ENCODE measurements around the gene SHCBP1L.
A peak's percentile ranks its signal among the peaks of the same experiment; 100 is the strongest.

The SHCBP1L gene

GRCh38 chr1:182890927-182891610 is 61.9 kb downstream of the SHCBP1L start:
- Histone ChIP-seq H3K4me3 (no peak overlapping the region), H3K27ac (no peak overlapping the region), H3K36me3 (ENCODE audit: insufficient read depth, low read length) (peaks cover 40% of the 10 kb centered on the region), H3K9ac (ENCODE audit: insufficient read length) (no peak overlapping the region), H3K9me3 (ENCODE audit: low read depth, low read length) (no peaks in the 10 kb centered on the region)
- TF ChIP-seq POLR2AphosphoS5 (IDR thresholded peaks at IDR 0.05; ENCODE audit: borderline replicate concordance, low read depth, low read length) (no peak), EZH2 (IDR thresholded peaks at IDR 0.05) (no peak), FOXP2 (optimal IDR thresholded peaks at IDR 0.05; ENCODE audit: control extremely low read depth, extremely low read length, insufficient read depth) (no peak)
- no peak for DNase-seq (ENCODE audit: low read depth, low spot score)

DNA sequence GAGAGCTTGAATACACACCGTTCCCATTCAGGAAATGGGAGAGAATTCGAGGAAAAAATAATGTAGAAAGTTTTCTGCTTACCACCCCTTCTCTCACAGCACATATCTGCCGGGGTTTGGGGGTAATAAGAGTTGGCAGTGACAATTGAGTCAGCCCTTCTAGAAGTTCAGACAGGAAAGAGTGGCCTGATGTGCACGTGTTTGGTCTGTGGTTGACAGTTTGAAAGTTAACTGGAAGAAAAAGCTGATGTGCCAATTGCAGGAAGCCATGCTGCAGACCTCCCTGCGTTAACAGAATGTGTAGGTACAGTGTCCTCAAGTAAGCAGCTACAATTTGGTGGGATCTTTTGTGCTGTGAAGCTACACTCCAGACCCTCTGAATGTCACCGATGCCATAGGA is 63.0 kb downstream of the SHCBP1L start:
- H3K9ac ChIP-seq (ENCODE audit: insufficient read length), result no peak overlapping the region
- no peaks in the 10 kb centered on the region for H3K9me3 ChIP-seq (ENCODE audit: low read depth, low read length)
- peak overlapping the region; percentile 61 for H3K27ac ChIP-seq
- H3K36me3 ChIP-seq (ENCODE audit: insufficient read depth, low read length), result peaks cover 50% of the 10 kb centered on the region
- no peak overlapping the region for H3K4me3 ChIP-seq
- no peak for TF ChIP-seq FOXP2 (optimal IDR thresholded peaks at IDR 0.05; ENCODE audit: control extremely low read depth, extremely low read length, insufficient read depth)
- no peak for TF ChIP-seq EZH2 (IDR thresholded peaks at IDR 0.05)
- no peak for TF ChIP-seq POLR2AphosphoS5 (IDR thresholded peaks at IDR 0.05; ENCODE audit: borderline replicate concordance, low read depth, low read length)
- DNase-seq (ENCODE audit: low read depth, low spot score), result no peak

GRCh38 chr1:182888736-182889531 is 64.0 kb downstream of the SHCBP1L start:
- Histone ChIP-seq H3K9me3 (ENCODE audit: low read depth, low read length) (no peaks in the 10 kb centered on the region), H3K9ac (ENCODE audit: insufficient read length) (no peak overlapping the region), H3K4me3 (no peak overlapping the region), H3K36me3 (ENCODE audit: insufficient read depth, low read length) (peaks cover 60% of the 10 kb centered on the region), H3K27ac (peak overlapping the region; percentile 62; the same call in 1 of the 2 replicates)
- TF ChIP-seq POLR2AphosphoS5 (IDR thresholded peaks at IDR 0.05; ENCODE audit: borderline replicate concordance, low read depth, low read length) (peak; percentile 44), FOXP2 (optimal IDR thresholded peaks at IDR 0.05; ENCODE audit: control extremely low read depth, extremely low read length, insufficient read depth) (no peak)
- DNase-seq (ENCODE audit: low read depth, low spot score), result no peak

DNA sequence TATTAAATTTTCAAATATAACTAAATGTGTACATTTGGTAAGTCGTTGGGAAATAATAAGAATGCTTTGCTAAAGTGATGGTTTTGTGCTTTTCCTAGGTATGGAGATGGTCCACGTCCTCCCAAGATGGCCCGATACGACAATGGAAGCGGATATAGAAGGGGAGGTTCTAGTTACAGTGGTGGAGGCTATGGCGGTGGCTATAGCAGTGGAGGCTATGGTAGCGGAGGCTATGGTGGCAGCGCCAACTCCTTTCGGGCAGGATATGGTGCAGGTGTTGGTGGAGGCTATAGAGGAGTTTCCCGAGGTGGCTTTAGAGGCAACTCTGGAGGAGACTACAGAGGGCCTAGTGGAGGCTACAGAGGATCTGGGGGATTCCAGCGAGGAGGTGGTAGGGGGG is 66.0 kb downstream of the SHCBP1L start:
- DNase-seq (ENCODE audit: low read depth, low spot score), result no peak
- Histone ChIP-seq H3K27ac (no peak overlapping the region), H3K4me3 (no peak overlapping the region), H3K36me3 (ENCODE audit: insufficient read depth, low read length) (peaks cover 79% of the 10 kb centered on the region), H3K9me3 (ENCODE audit: low read depth, low read length) (no peaks in the 10 kb centered on the region), H3K9ac (ENCODE audit: insufficient read length) (no peak overlapping the region)
- TF ChIP-seq EZH2 (IDR thresholded peaks at IDR 0.05) (no peak), POLR2AphosphoS5 (IDR thresholded peaks at IDR 0.05; ENCODE audit: borderline replicate concordance, low read depth, low read length) (no peak), FOXP2 (optimal IDR thresholded peaks at IDR 0.05; ENCODE audit: control extremely low read depth, extremely low read length, insufficient read depth) (no peak)

GRCh38 chr1:182885591-182885990 is 67.4 kb downstream of the SHCBP1L start:
- no peak for TF ChIP-seq FOXP2 (optimal IDR thresholded peaks at IDR 0.05; ENCODE audit: control extremely low read depth, extremely low read length, insufficient read depth)
- no peak for TF ChIP-seq POLR2AphosphoS5 (IDR thresholded peaks at IDR 0.05; ENCODE audit: borderline replicate concordance, low read depth, low read length)
- no peak for TF ChIP-seq EZH2 (IDR thresholded peaks at IDR 0.05)
- Histone ChIP-seq H3K9ac (ENCODE audit: insufficient read length) (no peak overlapping the region), H3K27ac (no peak overlapping the region), H3K9me3 (ENCODE audit: low read depth, low read length) (no peaks in the 10 kb centered on the region), H3K4me3 (no peak overlapping the region), H3K36me3 (ENCODE audit: insufficient read depth, low read length) (peaks cover 93% of the 10 kb centered on the region)
- DNase-seq (ENCODE audit: low read depth, low spot score), result no peak

DNA sequence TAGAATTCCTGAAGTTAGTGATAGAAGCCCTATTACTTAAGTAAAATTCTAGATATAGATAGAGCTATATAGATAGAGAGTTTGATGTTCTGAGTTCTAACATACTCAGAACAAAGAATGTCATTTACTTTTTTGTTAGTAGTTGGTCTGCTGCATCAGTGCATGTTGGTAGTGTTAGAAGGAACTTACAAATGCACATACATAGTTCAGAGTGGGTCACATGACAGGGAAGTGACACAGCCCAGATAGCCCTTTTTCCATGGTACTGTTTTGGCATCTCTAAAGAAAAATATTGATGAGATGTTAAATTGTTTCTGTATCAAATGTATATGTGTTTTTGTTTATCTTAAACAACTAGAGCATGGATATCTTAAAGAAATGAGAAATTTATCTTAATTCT is 68.1 kb downstream of the SHCBP1L start:
- H3K9ac ChIP-seq (ENCODE audit: insufficient read length), result no peak overlapping the region
- no peak for DNase-seq (ENCODE audit: low read depth, low spot score)
- H3K27ac ChIP-seq, result no peak overlapping the region
- no peak overlapping the region for H3K4me3 ChIP-seq
- H3K9me3 ChIP-seq (ENCODE audit: low read depth, low read length), result no peaks in the 10 kb centered on the region
- peaks cover 98% of the 10 kb centered on the region for H3K36me3 ChIP-seq (ENCODE audit: insufficient read depth, low read length)
- no peak for TF ChIP-seq FOXP2 (optimal IDR thresholded peaks at IDR 0.05; ENCODE audit: control extremely low read depth, extremely low read length, insufficient read depth)
- TF ChIP-seq POLR2AphosphoS5 (IDR thresholded peaks at IDR 0.05; ENCODE audit: borderline replicate concordance, low read depth, low read length), result no peak
- TF ChIP-seq EZH2 (IDR thresholded peaks at IDR 0.05), result no peak

GRCh38 chr1:182877842-182878241 is 75.1 kb downstream of the SHCBP1L start:
- TF ChIP-seq EZH2 (IDR thresholded peaks at IDR 0.05) (no peak), POLR2AphosphoS5 (IDR thresholded peaks at IDR 0.05; ENCODE audit: borderline replicate concordance, low read depth, low read length) (no peak), FOXP2 (optimal IDR thresholded peaks at IDR 0.05; ENCODE audit: control extremely low read depth, extremely low read length, insufficient read depth) (no peak)
- Histone ChIP-seq H3K27ac (no peak overlapping the region), H3K9me3 (ENCODE audit: low read depth, low read length) (no peaks in the 10 kb centered on the region), H3K4me3 (no peak overlapping the region), H3K9ac (ENCODE audit: insufficient read length) (no peak overlapping the region), H3K36me3 (ENCODE audit: insufficient read depth, low read length) (peaks cover 100% of the 10 kb centered on the region)
- no peak for DNase-seq (ENCODE audit: low read depth, low spot score)

- Histone ChIP-seq H3K4me3 (no peak overlapping the region), H3K36me3 (ENCODE audit: insufficient read depth, low read length) (peaks cover 100% of the 10 kb centered on the region), H3K27ac (no peak overlapping the region), H3K9ac (ENCODE audit: insufficient read length) (no peak overlapping the region), H3K9me3 (ENCODE audit: low read depth, low read length) (no peaks in the 10 kb centered on the region)
- TF ChIP-seq FOXP2 (optimal IDR thresholded peaks at IDR 0.05; ENCODE audit: control extremely low read depth, extremely low read length, insufficient read depth) (no peak), POLR2AphosphoS5 (IDR thresholded peaks at IDR 0.05; ENCODE audit: borderline replicate concordance, low read depth, low read length) (no peak), EZH2 (IDR thresholded peaks at IDR 0.05) (no peak)
- no peak for DNase-seq (ENCODE audit: low read depth, low spot score)
Measured at GRCh38 chr1:182877331-182877730, 75.6 kb downstream of the SHCBP1L start.
